EH (cell line): ENCODE results near the gene NEFH.
"Not testable (repeated sequence)": the region's sequence is repeated elsewhere in the genome, so short reads cannot be mapped to it uniquely, and the experiment has no call there.

Experiments used
- DNase-seq: peaks from one replicate; pipeline ENCODE4 v3.0.0-alpha.2; 2015; ENCODE audit warnings: low read depth

Gene NEFH, protein sequence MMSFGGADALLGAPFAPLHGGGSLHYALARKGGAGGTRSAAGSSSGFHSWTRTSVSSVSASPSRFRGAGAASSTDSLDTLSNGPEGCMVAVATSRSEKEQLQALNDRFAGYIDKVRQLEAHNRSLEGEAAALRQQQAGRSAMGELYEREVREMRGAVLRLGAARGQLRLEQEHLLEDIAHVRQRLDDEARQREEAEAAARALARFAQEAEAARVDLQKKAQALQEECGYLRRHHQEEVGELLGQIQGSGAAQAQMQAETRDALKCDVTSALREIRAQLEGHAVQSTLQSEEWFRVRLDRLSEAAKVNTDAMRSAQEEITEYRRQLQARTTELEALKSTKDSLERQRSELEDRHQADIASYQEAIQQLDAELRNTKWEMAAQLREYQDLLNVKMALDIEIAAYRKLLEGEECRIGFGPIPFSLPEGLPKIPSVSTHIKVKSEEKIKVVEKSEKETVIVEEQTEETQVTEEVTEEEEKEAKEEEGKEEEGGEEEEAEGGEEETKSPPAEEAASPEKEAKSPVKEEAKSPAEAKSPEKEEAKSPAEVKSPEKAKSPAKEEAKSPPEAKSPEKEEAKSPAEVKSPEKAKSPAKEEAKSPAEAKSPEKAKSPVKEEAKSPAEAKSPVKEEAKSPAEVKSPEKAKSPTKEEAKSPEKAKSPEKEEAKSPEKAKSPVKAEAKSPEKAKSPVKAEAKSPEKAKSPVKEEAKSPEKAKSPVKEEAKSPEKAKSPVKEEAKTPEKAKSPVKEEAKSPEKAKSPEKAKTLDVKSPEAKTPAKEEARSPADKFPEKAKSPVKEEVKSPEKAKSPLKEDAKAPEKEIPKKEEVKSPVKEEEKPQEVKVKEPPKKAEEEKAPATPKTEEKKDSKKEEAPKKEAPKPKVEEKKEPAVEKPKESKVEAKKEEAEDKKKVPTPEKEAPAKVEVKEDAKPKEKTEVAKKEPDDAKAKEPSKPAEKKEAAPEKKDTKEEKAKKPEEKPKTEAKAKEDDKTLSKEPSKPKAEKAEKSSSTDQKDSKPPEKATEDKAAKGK

DNA sequence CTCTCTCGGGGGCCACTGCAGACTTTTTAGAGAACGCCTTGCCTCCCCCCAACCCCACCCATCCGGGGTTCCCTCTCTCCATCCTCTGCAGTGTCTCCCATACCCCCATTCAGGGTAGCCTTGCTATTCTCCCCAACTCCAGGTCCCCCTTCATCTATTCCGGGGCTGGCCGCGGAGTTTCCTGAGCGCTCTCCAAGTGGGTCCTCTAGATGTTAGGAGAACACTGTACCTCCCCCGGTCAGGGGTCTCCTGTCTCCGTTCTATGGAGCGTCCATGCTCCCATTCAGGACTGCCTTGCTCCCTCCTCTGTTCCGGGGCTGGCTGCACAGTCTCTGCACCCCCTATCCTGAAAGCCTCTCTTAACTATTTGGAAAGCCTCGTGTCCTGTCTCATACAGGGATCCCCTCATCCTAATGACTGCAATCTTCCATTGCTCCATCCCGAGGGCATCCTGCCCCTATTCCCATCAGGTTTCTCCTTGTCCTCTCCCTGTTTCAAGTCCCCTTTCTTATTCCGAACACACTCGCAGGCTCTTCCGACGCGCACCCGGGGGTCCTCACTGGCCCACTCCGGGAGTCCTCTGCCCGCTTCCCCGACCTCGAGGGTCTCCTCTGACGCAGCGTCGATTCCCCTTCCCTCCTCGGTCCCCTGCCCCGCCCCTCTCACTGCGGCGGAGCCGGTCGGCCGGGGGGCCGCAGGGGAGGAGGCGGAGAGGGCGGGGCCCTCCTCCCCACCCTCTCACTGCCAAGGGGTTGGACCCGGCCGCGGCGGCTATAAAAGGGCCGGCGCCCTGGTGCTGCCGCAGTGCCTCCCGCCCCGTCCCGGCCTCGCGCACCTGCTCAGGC, at the start of gene NEFH:
NEFH (plus strand) TSS at position 802 of the 845 bp plus-strand sequence. CDS start 45 bp downstream, outside the sequence.
- DNase-seq, result no peak

DNA sequence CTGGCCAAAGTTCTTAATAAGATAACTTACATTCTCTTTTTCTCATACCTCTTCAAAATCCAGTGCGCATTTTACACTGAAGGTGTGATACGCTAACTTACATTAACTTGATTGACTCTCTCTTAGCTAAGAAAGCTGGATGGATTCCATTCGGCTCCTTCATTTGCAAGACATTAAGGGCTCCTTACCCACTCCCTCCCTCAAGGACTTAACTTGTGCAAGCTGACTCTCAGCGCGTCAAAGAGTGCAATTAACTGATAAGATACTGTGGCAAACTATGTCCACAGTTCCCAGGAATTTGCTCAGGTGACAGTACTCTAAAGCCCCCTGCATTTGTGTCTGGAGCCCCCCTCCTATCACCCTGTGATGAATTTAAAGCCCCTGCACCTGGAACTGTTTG, 48.0 kb upstream of the NEFH start:
- DNase-seq, result no peak

DNA sequence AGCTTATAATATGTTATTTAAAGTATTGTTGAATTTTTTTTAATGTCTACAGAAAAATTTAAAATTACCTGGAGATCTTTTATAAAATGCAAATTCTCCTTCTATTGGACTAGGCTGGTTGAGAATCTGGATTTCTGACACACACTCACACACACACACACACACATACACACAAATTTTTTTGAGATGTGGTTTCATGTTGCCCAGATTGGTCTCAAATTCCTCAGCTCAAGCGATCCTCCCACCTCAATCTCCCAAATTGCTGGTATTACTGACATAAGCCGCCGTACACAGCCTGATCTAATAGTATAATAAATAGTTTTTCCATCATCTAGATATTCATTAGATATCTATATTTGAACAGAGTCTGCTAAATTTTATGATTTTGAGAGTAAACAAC, 46.2 kb upstream of the NEFH start:
- no peak for DNase-seq

DNA sequence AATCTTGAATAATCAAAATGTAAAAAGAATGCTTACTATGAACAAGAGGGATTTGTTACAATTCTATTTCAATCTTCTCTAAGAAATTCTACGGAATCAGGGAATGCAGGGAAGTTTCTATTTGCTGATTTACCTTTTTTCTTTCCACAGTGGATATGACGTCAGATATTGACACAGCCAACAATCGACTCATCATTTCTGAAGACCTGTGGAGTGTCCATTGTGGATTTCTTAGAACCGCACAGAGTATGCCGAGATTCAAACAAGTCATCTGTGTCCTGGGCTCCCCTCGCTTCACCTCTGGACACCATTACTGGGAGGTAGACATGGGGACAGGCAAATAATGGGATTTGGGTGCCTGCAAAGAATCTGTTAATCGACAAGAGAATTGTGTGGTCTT, 45.7 kb upstream of the NEFH start:
- no peak for DNase-seq

DNA sequence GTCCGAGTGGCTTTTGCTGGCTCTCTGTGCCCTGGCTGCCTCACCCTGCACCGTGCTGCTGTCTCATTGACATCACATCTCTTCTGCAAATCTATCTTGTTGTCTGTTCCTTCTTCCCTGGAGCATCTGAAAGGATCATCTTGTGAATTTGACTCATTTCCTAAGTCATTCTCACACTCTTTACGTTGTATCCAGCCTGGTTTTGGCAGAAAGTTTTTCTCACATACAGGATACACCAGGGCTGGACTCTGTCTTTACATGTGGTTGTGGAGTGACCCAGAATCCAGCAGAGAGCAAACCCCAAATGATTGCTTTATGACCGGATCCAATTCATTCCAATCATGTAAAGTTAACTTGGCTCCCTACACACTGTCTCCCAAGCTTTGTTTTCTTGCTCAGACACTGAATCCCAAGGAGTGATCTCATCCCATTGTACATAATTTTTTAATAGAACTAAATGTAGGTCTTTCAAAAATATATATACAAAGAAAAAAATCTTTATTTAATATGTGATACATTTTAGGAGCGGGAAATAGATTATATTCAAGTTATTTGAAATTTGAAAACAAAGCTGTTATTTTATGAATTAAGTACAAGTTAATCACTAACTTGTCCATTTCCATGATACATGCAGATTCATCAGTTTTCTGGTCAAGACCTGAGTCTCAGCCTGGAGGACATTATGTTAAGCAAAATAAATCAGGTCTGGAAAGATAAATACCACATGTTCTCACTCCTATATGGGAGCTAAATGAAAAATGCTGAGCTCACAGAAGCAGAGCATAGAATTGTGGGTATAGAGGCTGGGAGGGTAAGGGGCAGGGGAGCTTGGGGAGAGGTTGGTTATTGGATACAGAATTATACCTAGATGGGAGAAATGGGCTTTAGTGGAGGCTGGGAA, 44.5 kb upstream of the NEFH start:
- DNase-seq, result no peak

DNA sequence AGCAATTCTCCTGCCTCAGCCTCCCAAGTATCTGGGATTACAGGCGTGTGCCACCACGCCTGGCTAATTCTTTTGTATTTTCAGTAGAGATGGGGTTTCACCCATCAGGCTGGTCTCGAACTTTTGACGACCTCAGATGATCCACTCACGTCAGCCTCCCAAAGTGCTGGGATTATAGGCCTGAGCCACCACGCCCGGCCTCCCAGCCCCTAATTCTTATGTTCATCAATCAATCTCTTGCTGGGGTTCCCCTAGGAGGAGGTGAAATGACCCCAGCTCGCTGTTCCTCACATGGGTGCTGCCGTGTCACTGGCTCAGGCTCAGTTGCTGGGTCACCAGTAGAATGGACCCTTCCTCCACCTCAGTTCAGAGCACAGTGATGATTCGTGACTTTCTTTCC, 41.7 kb upstream of the NEFH start, which contains the start of gene RFPL1:
RFPL1 (plus strand) TSS at position 301 of the 400 bp plus-strand sequence.
- DNase-seq, result not testable (repeated sequence)

DNA sequence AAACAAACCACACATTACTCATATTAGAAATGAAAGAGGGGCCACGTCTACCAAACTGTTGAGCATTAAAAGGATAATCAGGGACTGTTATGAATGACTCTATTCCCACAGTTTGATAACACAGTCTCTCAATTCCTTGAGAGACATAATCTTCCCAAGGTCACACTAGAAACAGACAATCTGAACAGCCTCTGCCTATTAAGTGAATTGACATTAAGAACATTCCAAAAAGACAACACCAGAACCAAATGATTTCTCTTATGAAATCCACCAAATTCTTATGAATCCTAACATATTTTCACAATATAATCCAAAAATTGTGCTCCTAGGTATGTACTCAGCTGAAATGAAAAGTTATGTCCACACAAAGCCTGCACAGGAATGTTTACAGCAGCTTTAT, 37.0 kb upstream of the NEFH start:
- peak; percentile 4 for DNase-seq

DNA sequence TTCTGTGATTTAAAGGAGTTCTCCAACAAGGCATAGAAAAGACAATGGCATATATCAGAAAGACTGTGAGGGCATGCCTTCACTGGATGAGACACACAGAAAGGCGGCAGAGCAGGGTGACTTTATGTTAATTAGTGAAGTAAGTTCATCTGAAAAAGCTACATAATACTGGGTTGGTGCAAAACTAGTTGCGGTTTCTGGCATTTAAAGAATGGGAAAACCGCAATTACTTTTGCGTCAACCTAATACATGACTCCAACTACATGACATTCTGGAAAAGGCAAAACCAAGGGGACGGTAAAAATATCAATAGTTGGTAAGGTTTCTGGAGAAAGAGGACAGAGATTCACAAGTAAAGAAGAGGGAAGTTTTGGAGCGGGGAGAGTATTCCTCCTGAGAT, 36.6 kb upstream of the NEFH start:
- no peak for DNase-seq

DNA sequence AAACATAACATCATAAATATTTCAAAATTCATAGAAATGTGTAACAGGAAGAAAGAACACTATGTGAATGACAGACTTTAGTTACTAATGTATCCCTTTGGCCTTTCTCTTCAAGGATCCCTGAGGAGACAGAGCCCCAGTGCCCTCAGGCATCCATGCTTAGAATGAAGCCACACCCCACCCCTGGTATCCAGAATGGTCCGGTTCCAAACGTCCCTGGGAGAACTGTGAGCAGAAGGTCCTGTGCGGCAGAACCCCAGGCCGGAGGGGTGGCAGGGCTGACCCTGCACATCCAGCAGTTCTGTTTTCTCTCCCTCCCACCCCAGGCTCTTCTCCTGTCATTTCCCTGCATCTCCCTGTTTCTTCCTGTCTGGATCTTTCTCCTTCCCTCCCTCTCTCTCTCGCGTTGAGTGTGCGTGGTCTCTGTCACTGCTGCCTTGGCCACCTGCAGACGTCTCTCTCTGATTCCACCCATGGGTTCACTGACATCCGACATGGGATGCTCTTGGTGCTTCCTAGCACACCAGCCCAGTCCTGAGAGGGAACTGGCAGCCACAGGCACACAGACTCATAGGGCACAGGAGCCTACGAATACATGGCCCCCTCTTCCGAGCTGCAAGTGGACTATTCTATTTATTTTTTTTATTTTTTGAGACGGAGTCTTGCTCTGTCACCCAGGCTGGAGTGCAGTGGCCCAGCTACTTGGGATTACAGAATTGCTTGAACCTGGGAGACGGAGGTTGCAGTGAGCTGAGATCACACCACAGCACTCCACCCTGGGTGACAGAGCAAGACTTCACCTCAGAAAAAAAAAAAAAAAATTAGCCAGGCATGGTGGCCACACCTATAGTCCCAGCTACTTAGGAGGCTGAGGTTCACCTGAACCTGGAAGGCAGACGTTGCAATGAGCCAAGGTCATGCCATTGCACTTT, 35.9 kb upstream of the NEFH start:
- DNase-seq, result no peak

DNA sequence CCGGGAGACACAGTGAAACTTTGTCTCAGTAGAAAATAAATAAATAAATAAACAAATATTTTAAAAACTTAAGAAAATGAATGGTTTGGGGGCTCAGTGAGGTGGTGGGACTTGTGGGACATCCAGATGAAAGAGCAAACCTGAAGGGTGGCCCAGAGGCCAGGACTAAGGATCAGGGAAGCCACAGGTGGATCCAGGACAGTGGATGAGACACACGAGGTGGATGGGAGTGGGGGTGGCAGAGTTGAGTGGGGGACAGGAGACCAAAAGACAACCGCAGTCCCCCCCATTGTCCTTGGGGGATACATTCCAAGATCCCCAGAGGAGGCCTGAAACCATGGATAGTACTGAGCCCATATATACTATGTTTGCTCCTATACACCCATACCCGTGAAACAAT, 34.5 kb upstream of the NEFH start:
- DNase-seq, result no peak

DNA sequence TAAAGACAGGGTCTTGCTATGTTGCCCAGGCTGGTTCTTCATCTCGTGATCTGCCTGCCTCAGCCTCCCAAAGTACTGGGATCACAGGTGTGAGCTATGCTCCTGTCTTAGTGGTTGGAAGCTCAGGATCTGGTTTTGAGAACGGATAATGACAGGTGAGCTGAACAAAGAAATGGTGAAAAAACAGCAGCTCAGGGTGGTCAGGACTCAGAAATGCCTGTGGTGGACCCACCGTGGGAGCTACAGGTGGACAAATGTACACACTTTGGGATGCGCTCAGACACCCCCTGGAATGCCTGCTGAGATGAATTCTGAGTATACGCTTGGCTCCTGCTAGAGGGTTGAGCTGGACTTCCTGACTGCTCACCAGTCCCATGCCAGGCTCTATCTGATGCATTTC, 32.1 kb upstream of the NEFH start:
- no peak for DNase-seq

DNA sequence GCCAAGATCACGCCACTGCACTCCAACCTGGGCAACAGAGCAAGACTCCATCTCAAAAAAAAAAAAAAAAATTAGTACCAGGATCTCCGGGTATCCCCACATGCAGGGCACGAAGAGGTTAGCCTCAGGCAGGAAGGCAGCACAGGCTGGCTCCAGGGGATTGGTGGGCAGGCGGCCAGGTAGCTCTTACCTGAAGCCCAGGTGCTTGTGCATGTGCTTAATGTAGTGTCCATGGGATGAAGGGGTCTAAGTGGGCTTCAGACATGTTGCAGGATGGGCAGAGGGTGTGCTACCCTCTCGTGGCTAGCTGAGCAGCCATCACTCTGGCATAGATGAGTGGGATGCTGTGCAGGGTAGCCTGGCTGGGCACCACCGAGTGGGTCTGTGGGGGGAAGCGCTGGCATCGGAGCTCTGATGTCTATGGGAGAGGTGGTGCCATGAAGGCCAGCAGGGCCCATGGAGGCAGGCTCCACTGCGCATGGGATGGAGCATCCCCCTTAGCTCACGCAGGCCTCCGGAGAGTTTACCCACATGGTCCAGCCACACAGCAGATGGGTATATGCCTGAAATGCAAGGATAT, 30.6 kb upstream of the NEFH start:
- no peak for DNase-seq

DNA sequence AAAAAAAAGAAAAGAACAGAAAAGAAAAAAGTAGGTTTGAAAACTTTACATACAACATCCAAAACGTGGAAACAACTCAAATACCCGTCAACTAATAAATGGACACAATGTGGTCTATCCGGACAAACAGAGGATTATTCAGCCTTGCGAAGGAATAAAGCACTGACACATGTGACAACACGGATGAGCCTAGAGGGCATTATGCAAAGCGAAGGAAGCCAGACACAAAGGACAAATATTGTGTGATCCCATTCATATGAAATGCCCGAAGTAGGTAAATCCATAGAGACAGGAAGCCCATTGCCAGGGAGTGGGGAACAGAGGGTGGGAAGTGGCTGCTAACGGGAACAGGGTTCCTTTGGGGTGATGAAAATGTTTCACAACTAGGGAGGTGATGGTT, 29.8 kb upstream of the NEFH start:
- DNase-seq, result no peak

DNA sequence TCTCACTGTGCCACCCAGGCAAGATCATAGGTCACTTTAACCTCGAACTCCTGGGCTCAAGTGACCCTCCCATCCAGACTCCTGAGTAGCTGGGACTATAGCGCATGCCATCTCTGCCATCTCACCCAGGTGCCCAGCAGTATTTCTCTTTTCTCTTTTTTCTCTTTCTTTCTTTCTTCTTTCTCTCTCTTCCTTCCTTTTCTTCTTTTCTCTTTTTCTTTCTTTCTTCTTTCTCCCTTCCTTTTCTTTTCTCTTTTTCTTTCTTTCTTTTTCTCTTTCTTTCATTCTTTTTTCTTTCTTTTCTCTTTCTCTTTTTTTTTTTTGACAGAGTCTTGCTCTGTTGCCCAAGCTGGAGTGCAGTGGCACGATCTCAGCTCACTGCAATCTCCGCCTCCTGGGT, 28.2 kb upstream of the NEFH start:
- DNase-seq, result no peak

DNA sequence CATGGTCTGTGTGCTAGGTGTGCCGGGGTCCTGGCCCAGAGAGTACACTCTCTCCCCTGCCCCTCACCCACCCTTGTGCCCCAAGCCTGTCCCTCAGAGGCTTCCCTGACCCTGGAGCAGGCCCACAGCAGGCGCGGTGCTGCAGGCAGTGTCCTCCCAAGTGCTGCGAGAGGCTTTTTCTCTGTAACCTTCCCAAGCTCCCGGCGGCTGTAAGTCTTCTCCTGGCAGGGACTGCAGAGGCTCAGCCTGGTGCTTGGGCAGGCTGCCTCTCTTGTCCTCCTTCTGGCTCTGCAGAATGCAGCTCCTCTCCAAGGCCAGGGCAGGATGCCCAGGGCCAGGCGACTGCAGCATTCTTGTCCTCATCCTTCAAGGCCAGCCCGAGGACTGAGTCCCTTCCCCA, 25.7 kb upstream of the NEFH start:
- DNase-seq, result no peak

DNA sequence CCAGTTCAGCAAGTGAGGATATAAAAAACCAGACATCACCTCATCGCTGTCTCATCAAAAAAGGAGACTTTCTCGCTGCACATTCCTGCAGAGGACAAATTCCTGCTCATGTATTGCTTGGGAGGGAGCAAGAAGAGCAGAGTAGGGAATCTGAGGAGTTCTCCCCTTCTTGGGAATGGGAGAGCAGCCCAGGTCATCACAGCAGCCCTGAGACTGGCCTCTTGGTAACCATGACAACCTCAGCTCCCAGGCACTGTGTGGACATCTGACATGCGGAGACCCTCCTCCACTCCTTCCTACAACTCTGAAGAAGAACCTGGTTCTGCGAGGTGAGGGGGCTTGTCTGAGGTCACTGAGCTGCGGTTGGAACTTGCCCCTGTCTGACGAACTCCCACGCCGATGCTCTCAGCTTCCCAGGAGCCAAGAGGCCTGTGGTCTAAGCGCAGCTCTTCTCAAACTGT, 23.8 kb upstream of the NEFH start:
- peak; percentile 52 for DNase-seq

DNA sequence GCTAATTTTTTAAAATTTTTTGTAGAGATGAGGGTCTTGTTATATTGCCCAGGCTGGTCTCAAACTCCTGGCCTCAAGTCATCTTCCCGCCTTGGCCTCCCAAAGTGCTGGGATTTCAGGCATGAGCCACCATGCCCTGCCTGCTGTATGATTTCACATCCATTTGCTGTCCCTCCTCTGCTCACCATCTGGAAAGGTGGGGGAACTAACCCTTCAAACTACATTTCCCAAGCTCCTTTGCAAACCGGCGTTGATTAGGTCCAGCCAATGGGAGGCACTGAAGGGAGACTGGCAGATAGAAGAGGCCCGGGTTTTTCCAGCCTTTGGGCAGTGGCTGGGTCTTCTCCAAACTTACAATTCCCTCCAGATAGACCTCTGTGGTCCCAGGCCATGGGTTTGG, 22.3 kb upstream of the NEFH start:
- peak; percentile 58 for DNase-seq

DNA sequence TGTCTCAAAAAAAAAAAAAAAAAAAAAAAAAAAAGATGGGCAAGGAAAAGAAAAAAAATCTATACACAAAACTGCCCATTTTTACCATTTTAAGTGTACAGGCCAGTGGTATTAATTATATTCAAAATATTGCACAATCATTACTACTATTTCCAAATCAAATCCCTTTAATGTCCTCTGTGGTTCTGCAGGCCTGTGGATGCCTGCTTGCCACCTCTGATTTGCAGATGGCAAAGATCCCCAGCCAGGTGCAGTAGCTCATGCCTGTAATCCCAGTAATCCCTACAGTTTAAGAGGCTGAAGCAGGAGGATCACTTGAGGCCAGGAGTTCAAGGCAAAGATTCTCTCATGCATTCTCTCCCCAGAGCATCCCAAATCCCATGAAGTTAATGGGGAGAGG, 21.5 kb upstream of the NEFH start:
- DNase-seq, result no peak

DNA sequence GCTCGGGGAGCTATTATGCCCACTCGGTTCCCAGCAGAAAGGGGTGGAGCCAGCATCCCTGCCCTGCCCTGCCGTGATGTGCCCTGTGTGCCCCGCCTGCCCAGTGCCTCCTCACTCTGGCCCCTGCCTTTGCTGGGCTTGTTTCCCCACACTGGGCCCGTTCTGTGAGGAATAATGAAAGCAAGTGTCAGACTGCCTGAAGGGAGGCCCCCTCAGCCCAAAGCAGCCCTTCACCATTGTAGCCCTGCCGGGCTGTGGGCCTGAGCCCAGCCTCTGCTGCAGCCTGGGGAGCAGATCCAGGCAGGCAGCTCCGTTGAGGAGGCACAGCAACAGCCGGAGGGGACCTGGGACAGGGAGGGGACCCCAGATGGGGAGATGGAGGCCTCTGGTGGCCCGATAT, 20.2 kb upstream of the NEFH start:
- no peak for DNase-seq
